ENCODE measurements around the gene AKT2. TPM values are rescaled to one million over a fixed set of nuclear protein-coding genes. Genes with fewer than 3 reads are reported as not detected.
A peak's percentile ranks its signal among the peaks of the same experiment; 100 is the strongest.

AKT2 gene
- total and polyA plus RNA-seq, 12 donors: 49.2 to 195 (median 113) TPM

GRCh38 chr19:40232949-40233810 lies 52.0 kb downstream of the AKT2 start:
- peaks cover 11 to 21% of the 10 kb centered on the region in 2 donors for H3K4me1 ChIP-seq (replicated peaks in 1 of 2)
- H3K27ac ChIP-seq: no peak overlapping the region
- H3K9me3 ChIP-seq (replicated peaks in 1 of 3): no peaks in the 10 kb centered on the region
- TF ChIP-seq CTCF (IDR thresholded peaks at IDR 0.05) (no peak), POLR2A (IDR thresholded peaks at IDR 0.05) (no peak)
- H3K27me3 ChIP-seq: no peaks in the 10 kb centered on the region
- no peak for DNase-seq
- H3K4me3 ChIP-seq: no peak overlapping the region
- WGBS, 4 donors: 93 to 95% (median 94%) methylated on average over 15 to 25 of the region's 25 CpGs
- H3K36me3 ChIP-seq (replicated peaks in 1 of 2): peaks cover 0 to 47% of the 10 kb centered on the region in 2 donors
- intact Hi-C loops (cut with DNase I): no loop called here

GRCh38 chr19:40232479-40232878 lies 52.7 kb downstream of the AKT2 start:
- Histone ChIP-seq H3K27me3 (no peaks in the 10 kb centered on the region), H3K27ac (peak overlapping the region in 1 of 5 donors; percentile 68), H3K36me3 (replicated peaks in 1 of 2) (peaks cover 0 to 40% of the 10 kb centered on the region in 2 donors), H3K4me3 (no peak overlapping the region), H3K9me3 (replicated peaks in 1 of 3) (no peaks in the 10 kb centered on the region), H3K4me1 (replicated peaks in 1 of 2) (peaks cover 11 to 21% of the 10 kb centered on the region in 2 donors)
- no peak for TF ChIP-seq CTCF (IDR thresholded peaks at IDR 0.05)
- TF ChIP-seq POLR2A (IDR thresholded peaks at IDR 0.05): no peak
- WGBS, 4 donors: 50 to 81% (median 76%) methylated on average over 2 to 12 of the region's 12 CpGs
- no peak for DNase-seq
- intact Hi-C loops (cut with DNase I): no loop called here

GRCh38 chr19:40231544-40232424 lies 53.4 kb downstream of the AKT2 start:
- Histone ChIP-seq H3K4me3 (no peak overlapping the region), H3K27me3 (no peaks in the 10 kb centered on the region), H3K27ac (peak overlapping the region in 2 of 5 donors; percentile 30 to 68), H3K4me1 (replicated peaks in 1 of 2) (peaks cover 11 to 21% of the 10 kb centered on the region in 2 donors), H3K9me3 (replicated peaks in 1 of 3) (no peaks in the 10 kb centered on the region), H3K36me3 (replicated peaks in 1 of 2) (peaks cover 0 to 33% of the 10 kb centered on the region in 2 donors)
- TF ChIP-seq POLR2A (IDR thresholded peaks at IDR 0.05): no peak
- no peak for TF ChIP-seq CTCF (IDR thresholded peaks at IDR 0.05)
- 50 to 83% (median 63%) methylated on average over 8 to 16 of the region's 16 CpGs for WGBS, 4 donors
- intact Hi-C loops (cut with DNase I): no loop called here
- DNase-seq: peak in 3 of 7 donors; percentile 46 to 57 (median 54)

- intact Hi-C loops (cut with DNase I): no loop called here
- Histone ChIP-seq H3K36me3 (replicated peaks in 1 of 2) (peaks cover 0 to 26% of the 10 kb centered on the region in 2 donors), H3K9me3 (replicated peaks in 1 of 3) (no peaks in the 10 kb centered on the region), H3K27ac (peak overlapping the region in 2 of 5 donors; percentile 30 to 68), H3K4me3 (no peak overlapping the region), H3K4me1 (replicated peaks in 1 of 2) (peaks cover 17 to 28% of the 10 kb centered on the region in 2 donors), H3K27me3 (no peaks in the 10 kb centered on the region)
- DNase-seq: no peak
- TF ChIP-seq POLR2A (IDR thresholded peaks at IDR 0.05) (no peak), CTCF (IDR thresholded peaks at IDR 0.05) (no peak)
- 86 to 91% (median 89%) methylated on average over 6 of the region's 6 CpGs for WGBS, 4 donors
Observed at GRCh38 chr19:40231057-40231456, 54.1 kb downstream of the AKT2 start.

Measured in adrenal gland (tissue), 12 donors.